Right lobe of liver (tissue), 6 donors: ENCODE data around the gene ALDOA. TPM values are rescaled to one million over a fixed set of nuclear protein-coding genes. Genes with fewer than 3 reads are reported as not detected.
A peak's percentile ranks its signal among the peaks of the same experiment; 100 is the strongest.

ENCODE experiments used
- ATAC-seq, 4 donors: fragments of 200-7000 bp; cut with Tn5 transposase; one replicate each; pipeline ENCODE4 v1.9.1; 2020; ENCODE audit warnings: mild to moderate bottlenecking in 4 of 4, moderate library complexity in 4 of 4
- DNase-seq, 3 donors: peaks; one replicate each; pipeline ENCODE4 v3.0.0-alpha.2; 2020
- H3K27ac ChIP-seq, 3 donors: fragments of 200-600 bp; one replicate each; pipeline ENCODE4 v1.8.0; 2022
- H3K27me3 ChIP-seq, 2 donors: fragments of 200-600 bp; one replicate each; pipeline ENCODE4 v1.8.0; 2022
- H3K36me3 ChIP-seq, 4 donors: fragments of 200-600 bp; sonication (generic) in 1 of 4; one replicate each; pipeline versions ENCODE4 v1.5.1 to v1.8.0; 2017 to 2022; ENCODE audit warnings: control low read depth in 1 of 4
- H3K4me1 ChIP-seq, 4 donors: fragments of 200-600 bp; sonication (generic) in 1 of 4; one replicate each; pipeline versions ENCODE4 v1.5.1 to v1.8.0; 2017 to 2022; ENCODE audit warnings: control low read depth in 1 of 4
- H3K4me3 ChIP-seq, 3 donors: fragments of 200-600 bp; one replicate each; pipeline ENCODE4 v1.8.0; 2022
- H3K9me3 ChIP-seq, 4 donors: fragments of 200-600 bp; sonication (generic) in 1 of 4; one replicate each; pipeline versions ENCODE4 v1.5.1 to v1.8.0; 2017 to 2022; ENCODE audit warnings: control low read depth in 1 of 4
- CTCF ChIP-seq, 4 donors: fragments of 200-600 bp in 3 of 4; fragments of 450-650 bp in 1 of 4; IDR thresholded peaks; one replicate each; pipeline versions ENCODE4 v1.5.1 to v1.8.0; 2016 to 2022; ENCODE audit warnings: antibody characterized with exemption in 4 of 4, mild to moderate bottlenecking in 2 of 4
- POLR2A ChIP-seq: fragments of 450-650 bp; IDR thresholded peaks from one replicate; pipeline ENCODE4 v1.6.1; 2017; ENCODE audit warnings: antibody characterized with exemption, mild to moderate bottlenecking
- WGBS: methylation state at CpG from one replicate; pipeline ENCODE4 v1.1.6; 2018; ENCODE audit warnings: low coverage, low lambda C conversion rate; ENCODE audit not compliant: insufficient coverage; ENCODE audit errors: missing lambda C conversion rate; 5-methylcytosine and 5-hydroxymethylcytosine counted together
- intact Hi-C, 2 donors: fragments of 100-400 bp; cut with DNase I; formaldehyde crosslinking; loops; one replicate each; pipeline versions ENCODE4 v1.11.2 to v1.14.1; 2022
- total RNA-seq, 6 experiments: library from RNA; depleted of rRNA in 2 of 6; stranded (reverse); fragments of >200 nt in 2 of 6; fragmentation: NEBNext Ultra II Directional in 3 of 6; extraction: Animal tissue kit (Norgen Biotek cat#: 25700) in 3 of 6; gene quantifications; one replicate each; pipeline versions ENCODE4 v1.1.0 to v1.2.4, GENCODE V29; 2016 to 2023
- donor health status: DM: no; HTN: yes; CAD: no.
- donor health status: DM: no; HTN: no; CAD: no.
- donor health status: DM: no; HTN: no; CAD: no.
- donor health status: DM: no; HTN: yes; CAD: no.
- donor health status: DM: no; HTN: yes; CAD: no.

ALDOA gene
- total RNA-seq, 6 experiments from 2014 or later = 113 to 580 (median 345) TPM

GRCh38 chr16:30068333-30068732, 2.8 kb downstream of the ALDOA start:
- Histone ChIP-seq H3K27ac (no peak overlapping the region), H3K9me3 (no peaks in the 10 kb centered on the region), H3K4me1 (peaks cover 0 to 44% (median 7%) of the 10 kb centered on the region in 4 donors), H3K4me3 (no peak overlapping the region), H3K27me3 (no peaks in the 10 kb centered on the region), H3K36me3 (peaks cover 15 to 53% (median 31%) of the 10 kb centered on the region in 4 donors)
- no peak for TF ChIP-seq POLR2A
- no peak for TF ChIP-seq CTCF (IDR thresholded peaks at IDR 0.05)
- ATAC-seq (no peak), DNase-seq (no peak)
- intact Hi-C loops = no loop called here
- 74% methylated on average over 3 of the region's 9 CpGs for WGBS

DNA sequence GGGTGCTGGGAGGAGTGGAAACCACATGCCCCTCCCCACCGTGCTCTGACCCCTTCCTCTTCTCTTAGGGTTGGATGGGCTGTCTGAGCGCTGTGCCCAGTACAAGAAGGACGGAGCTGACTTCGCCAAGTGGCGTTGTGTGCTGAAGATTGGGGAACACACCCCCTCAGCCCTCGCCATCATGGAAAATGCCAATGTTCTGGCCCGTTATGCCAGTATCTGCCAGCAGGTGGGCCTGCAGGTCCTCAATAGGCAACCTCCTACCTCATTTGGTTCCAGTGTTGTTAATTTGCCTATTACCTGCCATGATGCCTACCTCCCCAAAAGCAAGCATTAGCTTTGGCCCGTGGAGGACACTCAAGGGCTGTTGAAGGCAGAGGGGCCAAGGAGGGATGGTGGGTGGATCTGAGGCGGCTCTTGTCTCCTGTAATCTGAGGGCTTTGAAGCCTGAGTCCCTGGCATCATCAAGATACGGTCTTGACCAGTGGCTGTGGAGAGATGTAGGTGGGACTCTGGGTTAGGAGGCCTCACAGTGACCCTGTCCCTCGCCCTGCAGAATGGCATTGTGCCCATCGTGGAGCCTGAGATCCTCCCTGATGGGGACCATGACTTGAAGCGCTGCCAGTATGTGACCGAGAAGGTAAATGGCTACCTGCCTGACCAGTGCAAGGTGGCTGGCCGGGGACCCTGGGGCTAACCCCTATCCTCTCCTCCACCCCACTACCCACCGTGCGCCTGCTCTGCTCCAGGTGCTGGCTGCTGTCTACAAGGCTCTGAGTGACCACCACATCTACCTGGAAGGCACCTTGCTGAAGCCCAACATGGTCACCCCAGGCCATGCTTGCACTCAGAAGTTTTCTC, 3.4 kb downstream of the ALDOA start:
- no peak overlapping the region for H3K4me3 ChIP-seq

DNA sequence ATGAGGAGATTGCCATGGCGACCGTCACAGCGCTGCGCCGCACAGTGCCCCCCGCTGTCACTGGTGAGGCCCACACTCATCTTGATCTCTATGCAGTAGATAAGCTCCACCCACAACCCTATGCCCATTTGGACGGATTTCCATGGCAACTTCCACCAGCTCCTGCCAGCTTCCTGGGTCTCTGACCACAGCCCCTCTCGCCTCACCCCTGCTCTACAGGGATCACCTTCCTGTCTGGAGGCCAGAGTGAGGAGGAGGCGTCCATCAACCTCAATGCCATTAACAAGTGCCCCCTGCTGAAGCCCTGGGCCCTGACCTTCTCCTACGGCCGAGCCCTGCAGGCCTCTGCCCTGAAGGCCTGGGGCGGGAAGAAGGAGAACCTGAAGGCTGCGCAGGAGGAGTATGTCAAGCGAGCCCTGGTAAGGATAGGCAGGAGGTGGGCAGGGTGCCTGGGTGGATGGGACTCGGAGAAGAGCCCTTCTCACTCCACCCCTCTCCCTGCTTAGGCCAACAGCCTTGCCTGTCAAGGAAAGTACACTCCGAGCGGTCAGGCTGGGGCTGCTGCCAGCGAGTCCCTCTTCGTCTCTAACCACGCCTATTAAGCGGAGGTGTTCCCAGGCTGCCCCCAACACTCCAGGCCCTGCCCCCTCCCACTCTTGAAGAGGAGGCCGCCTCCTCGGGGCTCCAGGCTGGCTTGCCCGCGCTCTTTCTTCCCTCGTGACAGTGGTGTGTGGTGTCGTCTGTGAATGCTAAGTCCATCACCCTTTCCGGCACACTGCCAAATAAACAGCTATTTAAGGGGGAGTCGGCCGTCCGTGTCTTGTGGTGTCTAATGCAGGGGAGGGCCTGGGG, 4.3 kb downstream of the ALDOA start:
- peaks cover 15 to 53% (median 31%) of the 10 kb centered on the region in 4 donors for H3K36me3 ChIP-seq
- TF ChIP-seq POLR2A = no peak
- no peak for TF ChIP-seq CTCF (IDR thresholded peaks at IDR 0.05)
- intact Hi-C loops = no loop called here
- H3K27ac ChIP-seq = no peak overlapping the region
- ATAC-seq (no peak), DNase-seq (no peak)
- H3K9me3 ChIP-seq = no peaks in the 10 kb centered on the region
- H3K4me1 ChIP-seq = peaks cover 0 to 40% (median 4%) of the 10 kb centered on the region in 4 donors
- H3K27me3 ChIP-seq = no peaks in the 10 kb centered on the region
- H3K4me3 ChIP-seq = no peak overlapping the region
- WGBS = 75% methylated on average over 18 of the region's 31 CpGs

More for the DNA sequence above, 3.4 kb downstream of the ALDOA start:
- ATAC-seq (no peak), DNase-seq (peak in 1 of 3 donors; percentile 55)
- Histone ChIP-seq H3K27ac (no peak overlapping the region), H3K36me3 (peaks cover 15 to 53% (median 31%) of the 10 kb centered on the region in 4 donors), H3K4me1 (peaks cover 0 to 38% (median 4%) of the 10 kb centered on the region in 4 donors), H3K27me3 (no peaks in the 10 kb centered on the region), H3K9me3 (no peaks in the 10 kb centered on the region)
- 56% methylated on average over 3 of the region's 17 CpGs for WGBS
- TF ChIP-seq CTCF (IDR thresholded peaks at IDR 0.05) (peak; percentile 20 to 42 (median 23)), POLR2A (no peak)
- intact Hi-C loops = no loop called here

GRCh38 chr16:30070490-30070889, 4.9 kb downstream of the ALDOA start:
- no peak overlapping the region for H3K4me3 ChIP-seq
- peaks cover 0 to 44% (median 4%) of the 10 kb centered on the region in 4 donors for H3K4me1 ChIP-seq
- ATAC-seq (no peak), DNase-seq (no peak)
- intact Hi-C loops = no loop called here
- peaks cover 15 to 53% (median 31%) of the 10 kb centered on the region in 4 donors for H3K36me3 ChIP-seq
- H3K27ac ChIP-seq = no peak overlapping the region
- TF ChIP-seq CTCF (IDR thresholded peaks at IDR 0.05) (no peak), POLR2A (no peak)
- no peaks in the 10 kb centered on the region for H3K9me3 ChIP-seq
- no peaks in the 10 kb centered on the region for H3K27me3 ChIP-seq
